HS-27A (cell line): ENCODE results near the gene KDF1.

Source experiments
- DNase-seq: peaks from one replicate; pipeline ENCODE4 v3.0.0-alpha.2; 2012; ENCODE audit warnings: low read depth, missing footprints

Gene KDF1

DNA sequence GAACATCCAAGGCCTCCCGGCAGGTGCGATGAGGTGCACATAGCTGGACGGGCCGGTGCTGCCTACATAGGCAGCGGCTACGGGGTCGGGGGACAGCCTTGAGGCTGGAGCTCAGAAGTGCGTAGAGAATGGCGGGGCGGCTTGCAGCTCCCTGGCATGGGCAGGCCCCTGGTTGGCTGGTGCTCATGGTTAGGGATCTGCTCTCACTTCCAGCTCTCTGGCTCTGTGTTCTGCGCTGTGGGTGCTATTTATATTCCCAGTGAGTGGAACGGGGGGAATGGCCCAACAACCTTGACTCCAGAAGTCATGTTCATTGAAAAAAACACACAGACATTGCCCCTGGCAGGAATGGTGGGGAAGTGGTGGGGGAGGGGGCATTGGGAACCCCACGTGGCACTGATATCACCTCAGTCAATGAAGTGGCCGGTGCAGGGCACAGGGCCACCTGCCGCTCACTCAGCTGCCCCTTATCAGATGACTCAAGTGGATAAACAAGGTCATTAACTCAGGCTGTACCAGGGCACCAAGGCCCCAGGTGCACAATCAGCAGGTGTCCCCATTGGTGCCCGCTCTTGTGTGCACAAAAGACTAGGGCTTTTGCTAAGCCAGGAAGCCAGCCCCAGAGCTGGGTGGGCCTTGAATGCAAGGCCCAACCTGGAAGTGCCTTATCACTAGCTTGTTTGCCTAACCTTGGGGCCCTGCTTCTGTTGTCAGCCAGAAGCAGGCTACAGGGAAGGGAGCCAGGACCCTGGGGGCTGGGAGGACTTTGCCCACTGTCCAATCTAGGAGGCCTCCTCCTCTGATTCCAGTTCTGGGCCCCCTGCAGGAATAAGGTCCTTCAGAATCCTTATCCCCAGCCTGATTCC is 46.3 kb downstream of the KDF1 start, which contains the start of gene NR0B2:
Gene NR0B2, minus strand, starts transcription at position 222 of the 866 bp plus-strand sequence. Its CDS starts 35 bp downstream, at position 187.
- DNase-seq = no peak

- DNase-seq = no peak
Observed at GRCh38 chr1:26913389-26913753, 46.9 kb downstream of the KDF1 start.

DNA sequence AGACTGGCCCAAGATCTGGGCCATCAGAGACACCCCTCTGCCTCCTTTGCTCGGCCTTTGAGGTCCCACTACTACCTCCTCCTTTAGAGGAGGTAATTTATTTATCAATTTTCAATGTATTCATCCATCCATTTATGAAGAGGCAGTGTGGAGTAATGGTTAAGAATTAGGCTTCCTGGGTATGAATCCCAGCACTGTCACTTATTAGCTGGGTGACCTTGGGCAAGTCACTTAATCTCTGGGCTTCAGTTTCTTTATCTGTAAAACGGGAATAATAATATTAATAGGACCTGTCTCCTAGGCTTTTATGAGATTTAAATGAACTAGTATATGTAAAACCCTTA is 48.1 kb downstream of the KDF1 start:
- no peak for DNase-seq

DNA sequence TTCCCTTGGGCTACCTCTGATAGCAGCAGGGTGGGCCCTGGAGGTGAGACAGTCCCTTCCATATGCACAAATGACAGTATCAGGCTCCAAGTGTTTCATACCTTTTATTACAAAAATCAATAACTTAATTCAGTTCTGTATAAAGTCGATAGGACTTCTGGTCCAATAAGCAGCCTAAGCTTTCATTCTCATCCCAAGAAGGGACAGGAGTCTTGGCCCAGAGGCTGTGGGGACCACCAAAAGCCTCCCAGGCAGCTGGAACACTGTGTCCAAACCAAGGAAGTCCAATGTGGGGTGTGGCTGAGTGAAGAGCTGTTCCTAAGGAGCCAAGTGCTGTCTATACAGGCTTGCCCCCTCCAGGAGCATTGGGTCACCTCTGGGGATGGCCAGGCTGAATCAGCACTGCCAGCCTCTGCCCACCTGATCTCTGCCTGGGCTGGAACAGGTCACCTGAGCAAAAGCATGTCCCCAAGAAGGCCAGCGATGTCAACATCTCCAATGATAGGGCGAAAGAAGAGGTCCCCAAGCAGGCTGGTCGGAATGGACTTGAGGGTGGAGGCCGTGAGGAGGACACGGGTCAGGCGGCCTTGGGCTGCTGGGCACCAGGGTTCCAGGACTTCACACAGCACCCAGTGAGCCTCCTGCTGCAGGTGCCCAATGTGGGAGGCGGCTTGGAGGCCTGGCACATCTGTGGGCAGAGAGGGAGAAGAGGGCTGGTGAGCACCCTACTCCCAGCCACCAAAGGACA is 48.7 kb downstream of the KDF1 start:
- no peak for DNase-seq

DNA sequence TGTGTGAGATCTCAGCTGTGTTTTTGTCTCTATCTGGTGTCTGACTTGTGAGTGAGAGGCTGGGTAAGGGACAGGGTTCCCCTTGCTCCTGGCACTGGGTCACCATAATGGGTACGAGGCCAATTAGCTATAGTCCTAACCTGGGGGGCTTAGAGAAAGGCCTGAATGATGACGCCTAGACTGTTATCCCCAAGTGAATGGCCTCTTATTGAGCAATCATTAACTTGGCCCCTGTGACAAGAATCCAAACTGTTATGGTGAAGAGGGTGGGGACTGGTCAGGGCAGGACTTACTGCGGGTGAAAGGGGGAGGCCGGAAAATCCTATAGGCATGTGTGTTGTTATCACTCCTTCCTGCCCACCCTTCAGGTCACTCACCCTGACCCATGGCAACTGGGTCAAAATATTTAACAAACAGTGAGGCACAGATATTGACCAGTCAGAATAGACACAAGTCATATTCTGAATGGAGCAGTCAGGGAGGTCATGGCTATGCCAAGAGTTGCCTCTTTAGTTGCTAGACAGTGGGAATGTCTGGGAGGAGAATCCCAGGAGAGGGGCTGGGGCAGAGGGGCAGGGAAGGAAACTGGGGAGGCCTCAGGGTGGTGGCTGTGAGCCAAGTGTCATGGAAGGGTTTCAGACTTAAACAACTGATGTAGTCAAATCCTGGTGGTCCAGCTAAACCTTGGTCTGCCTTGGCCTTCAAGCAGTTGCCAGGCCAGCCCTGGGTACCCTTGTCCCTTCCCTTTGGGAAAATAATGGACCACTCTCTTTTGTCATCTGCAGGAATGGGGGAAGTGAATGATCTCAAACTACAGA is 49.7 kb downstream of the KDF1 start:
- DNase-seq = no peak

- DNase-seq = no peak
Observed at GRCh38 chr1:26909951-26910342, 50.3 kb downstream of the KDF1 start.

DNA sequence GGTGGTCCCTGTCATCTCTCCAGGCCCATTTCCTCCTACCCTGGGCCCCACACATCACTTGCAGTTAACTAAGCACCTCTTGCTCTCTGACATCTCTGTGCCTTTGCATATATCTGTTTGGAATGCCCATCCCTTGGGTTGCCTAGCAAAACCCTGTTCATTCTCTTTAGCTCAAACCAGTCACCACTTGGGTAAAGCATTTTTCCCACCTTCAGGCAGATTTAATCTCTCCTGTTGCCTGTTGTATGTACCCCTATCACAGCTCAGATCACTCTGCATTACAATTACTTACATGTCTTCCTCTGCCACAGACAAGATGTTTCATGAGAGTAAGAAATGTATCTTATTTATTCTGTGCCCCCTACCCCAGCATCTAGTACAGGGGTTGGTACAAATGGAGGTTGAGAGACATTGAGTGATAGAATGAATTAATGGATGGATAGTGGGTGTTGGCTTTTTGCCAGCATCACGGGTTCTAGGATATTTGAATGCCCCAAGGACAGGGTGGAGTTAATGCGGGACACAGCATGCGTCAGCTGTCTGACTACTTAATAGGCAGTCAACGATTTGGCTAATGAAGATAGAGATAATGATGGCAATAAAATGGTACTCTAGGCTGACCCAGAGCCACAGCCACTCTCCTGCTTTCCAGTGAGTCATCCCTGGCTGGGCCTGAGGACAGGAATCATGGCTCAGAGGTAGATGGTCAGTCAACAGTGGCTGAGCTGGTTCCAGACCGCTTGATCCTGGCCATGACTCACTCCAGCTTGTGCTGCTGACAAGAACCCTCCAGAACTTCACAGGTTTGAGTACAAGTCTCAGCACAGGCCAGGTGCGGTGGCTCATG is 53.0 kb downstream of the KDF1 start:
- peak; percentile 62 for DNase-seq

- no peak for DNase-seq
Observed at GRCh38 chr1:26900815-26901511, 59.3 kb downstream of the KDF1 start.

- DNase-seq = peak; percentile 94
Observed at GRCh38 chr1:26900001-26900814, 60.1 kb downstream of the KDF1 start, which contains the start of gene GPATCH3. GPATCH3 (minus strand) TSS chr1:26900467; CDS start chr1:26900442, 25 bp downstream.
